OCI-M2 (cell line): Measurements from ENCODE around the gene SLC25A19.
"Not testable (repeated sequence)": the region's sequence is repeated elsewhere in the genome, so short reads cannot be mapped to it uniquely, and the experiment has no call there.

Experiments used
- DNase-seq: peaks from one replicate; lab custom pipeline; 2025; ENCODE audit not compliant: unreplicated experiment; lab: John Stamatoyannopoulos, UW

SLC25A19 gene

DNA sequence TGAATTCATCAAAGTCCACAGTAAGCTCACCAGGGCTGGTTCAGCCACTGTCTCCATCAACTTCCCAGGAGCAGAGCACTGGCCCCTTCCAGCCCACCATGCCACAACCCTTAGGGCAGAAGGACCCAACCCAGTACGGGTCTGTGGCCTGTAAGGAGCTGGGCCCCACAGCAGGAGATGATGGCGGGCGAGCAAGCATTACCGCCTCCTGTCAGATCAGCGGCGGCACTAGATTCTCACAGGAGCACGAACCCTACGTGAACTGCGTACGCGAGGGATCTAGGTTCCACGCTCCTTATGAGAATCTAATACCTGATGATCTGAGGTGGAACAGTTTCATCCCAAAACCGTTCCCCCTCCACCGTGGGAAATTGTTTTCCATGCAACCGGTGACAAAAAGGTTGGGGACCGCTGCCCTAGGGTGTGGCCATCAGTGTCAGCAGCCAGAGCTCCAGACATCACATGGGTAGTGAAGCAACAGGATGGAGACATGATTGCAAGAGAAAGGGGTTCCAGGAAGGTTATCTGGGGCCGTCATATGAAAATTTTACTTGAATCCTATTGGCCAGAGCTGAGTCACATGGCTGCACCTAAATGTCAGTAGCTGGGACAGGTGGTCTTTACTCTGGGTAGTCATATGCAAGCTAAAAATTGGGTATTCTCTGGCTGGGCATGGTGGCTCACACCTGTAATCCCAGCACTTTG, 12.4 kb upstream of the SLC25A19 start:
- DNase-seq: no peak

DNA sequence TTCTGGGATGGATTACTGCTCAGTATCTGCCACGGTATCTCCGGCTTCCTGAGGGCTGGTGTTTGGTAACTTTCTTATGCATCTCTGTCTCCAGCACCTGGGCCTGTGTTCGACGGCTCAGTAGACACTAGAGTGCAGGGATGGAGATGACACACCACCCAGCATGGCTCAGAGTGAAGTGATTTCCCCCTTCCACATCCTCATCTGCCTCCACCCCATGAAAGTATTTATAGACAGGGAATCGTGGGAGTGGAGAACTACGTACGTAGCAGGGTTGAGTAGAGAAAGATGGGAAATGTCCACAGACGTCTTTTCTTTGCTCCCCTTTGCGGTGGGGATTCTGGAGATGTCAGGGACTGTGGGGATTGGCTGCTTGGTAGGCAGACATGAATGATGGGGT, 11.8 kb upstream of the SLC25A19 start:
- no peak for DNase-seq

DNA sequence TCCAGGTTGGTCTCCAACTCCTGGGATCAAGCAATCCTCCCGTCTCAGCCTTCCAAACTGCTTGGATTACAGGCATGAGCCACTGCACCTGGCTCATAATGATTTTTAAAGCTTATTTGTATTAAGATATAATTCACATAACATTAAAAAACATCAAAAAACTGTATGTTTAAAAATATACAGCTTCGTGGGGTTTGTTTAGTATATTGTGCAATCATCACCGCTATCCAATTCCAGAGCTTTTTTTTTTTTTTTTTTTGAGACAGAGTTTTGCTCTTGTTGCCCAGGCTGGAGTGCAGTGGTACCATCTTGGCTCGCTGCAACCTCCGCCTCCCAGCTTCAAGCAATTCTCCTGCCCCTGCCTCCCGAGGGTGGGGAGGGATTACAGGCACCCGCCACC, 11.0 kb upstream of the SLC25A19 start:
- DNase-seq: no peak

DNA sequence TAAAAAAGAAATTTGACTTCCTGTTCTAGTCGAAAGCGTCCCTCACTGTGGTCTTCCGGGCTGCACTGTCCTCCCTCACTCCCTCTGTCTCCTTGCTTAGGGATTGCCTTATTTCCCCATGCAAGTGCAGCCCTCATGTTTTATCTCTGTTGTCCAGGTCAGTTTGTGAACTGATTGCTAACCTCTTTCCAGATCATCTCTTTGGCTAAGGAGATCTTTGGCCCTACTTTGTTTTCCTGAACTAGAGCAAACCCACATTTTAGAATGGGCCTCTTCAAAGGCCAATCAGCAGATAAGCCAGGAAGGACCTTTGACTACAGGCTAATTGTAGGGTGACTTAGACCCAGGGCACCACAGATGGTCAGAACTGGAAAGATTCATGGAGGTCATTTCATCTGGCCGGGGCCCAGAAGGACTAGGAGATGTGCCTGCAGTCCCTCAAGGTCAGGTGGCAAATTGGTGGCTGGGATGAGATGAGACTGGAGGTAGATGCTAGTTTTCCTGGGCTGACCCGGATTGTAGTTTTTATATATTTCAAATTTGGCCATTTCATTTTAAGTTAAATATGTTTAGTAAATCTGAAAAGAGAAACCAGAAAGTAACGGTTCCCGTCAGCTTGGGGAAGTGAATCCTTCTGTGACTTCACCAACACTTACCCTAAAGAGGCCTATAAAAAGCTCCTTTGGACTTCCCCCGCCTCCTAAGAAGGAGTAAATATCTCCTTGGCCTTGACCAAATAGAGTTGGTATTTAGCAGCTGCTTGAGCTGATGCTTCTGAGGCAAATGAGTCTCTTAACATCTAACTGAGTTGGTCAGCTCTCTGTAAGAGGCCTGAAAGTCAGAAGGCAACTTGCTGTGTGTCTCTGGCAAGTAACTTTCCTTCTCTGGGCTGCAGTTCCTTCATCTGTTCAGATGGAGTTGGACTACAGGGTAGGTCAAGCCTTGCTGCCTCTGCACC, 6.2 kb upstream of the SLC25A19 start:
- DNase-seq: no peak

DNA sequence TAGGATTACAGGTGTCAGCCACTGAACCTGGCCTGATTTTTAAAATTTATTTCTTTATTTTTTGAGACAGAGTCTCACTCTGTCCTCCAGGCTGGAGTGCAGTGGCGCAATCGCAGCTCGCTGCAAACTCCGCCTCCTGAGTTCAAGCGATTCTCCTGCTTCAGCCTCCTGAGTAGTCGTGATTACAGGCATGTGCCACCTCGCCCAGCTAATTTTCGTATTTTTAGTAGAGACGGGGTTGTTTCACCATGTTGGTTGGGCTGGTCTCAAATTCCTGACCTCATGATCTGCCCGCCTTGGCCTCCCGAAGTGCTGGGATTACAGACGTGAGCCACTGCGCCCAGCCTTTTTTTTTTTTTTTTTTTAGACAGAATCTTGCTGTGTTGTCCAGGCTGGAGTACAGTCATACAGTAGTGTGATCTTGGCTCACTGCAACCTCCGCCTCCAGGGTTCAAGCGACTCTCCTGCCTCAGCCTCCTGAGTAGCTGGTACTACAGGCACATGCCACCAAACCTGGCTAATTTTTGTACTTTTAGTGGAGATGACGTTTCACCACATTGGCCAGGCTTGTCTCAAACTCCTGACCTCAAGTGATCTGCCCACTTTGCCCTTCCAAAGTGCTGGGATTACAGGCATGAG, 3.7 kb upstream of the SLC25A19 start:
- not testable (repeated sequence) for DNase-seq

DNA sequence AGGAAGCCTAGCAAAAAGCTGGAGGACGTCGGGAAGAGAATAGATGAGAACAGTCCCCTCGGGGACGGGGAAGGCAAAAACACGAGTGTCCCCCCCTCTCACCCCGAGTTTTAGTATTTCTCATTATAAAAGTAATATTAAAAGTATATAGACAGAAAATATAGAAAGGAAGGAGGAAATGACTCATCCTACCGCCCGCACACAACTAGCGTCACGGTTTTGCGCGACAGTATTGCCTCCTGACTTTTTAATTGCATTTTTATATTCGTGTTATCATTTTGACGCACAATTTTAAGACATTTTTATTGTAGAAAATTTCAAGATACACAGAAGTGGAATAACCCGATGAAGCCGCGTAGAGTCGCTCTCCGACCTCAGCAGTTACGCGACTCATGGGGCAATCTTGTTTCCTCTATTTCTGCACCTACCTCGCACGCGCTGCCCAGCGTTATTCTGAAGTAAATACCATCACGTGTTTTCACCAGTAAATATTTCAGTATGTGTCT, 652 bp upstream of the SLC25A19 start:
- DNase-seq: no peak

DNA sequence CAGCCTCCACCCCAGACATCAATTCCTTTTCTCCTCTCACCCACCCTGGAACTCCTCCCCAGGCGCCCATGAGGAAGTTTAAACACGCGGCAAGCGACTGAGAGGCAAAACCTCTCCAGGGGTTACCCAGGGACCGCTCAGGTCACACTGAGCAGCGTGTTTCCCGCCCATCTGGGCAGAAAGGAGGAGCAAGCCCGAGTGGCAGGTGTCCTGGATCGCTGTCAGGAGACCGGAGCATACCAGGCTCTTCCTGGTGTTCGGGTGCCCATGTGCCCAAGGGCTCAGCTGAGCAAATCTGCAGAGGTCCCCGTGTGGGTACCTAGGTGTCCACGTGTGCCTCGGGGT, 491 bp downstream of the SLC25A19 start:
- DNase-seq: no peak

DNA sequence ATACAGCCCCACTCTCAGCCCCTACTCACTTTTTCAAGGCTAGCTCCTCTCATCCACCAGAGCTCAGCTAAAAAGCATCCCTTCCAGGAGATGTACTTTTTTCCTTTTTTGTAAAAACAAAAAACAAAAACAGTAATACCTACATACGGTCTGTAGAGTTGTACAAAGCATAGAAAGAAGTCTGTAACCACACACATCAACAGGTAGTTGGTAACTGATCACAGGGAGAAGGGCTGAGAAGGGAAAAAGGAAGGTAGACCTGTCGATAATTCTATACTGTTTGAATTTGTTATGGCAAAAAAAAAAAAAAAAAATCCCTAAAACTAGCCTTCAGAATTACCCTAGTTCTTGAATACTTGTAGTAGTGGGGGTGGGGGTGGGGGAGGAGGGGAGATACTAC, 874 bp downstream of the SLC25A19 start:
- DNase-seq: no peak

DNA sequence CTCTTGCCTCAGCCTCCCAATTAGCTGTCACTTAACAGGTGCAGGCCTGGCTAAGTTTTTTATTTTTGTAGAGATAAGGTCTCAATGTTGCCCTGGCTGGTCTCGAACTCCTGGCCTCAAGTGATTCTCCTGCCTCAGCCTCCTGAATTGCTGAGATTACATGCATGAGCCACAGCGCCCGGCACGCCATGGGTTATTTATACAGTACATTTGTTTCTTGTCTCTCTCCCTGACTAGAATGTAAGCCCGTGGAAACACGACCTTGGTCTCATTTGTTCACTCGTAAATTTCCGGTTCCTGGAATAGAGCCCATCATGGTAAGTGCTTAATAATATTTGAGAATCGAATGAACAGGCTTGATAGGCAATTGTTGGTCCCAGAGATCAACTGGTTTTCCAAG, 2.0 kb downstream of the SLC25A19 start:
- no peak for DNase-seq

DNA sequence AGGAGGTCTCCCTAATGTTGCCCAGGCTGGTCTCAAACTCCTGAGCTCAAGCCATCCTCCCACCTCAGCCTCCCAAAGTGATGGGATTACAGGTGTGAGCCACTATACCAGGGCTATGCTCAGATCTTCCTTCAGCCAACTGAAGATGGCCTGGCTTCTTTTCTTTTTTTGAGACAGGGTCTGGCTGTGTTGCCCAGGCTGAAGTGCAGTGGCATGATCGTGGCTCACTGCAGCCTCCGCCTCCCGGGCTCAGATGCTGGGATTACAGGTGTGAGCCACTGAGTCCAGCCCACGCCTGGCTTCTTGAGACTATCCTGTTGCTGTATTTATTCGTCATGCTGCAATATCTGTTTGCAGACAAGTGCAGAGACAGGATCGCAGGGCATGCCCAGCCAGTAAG, 4.1 kb downstream of the SLC25A19 start:
- DNase-seq: no peak

DNA sequence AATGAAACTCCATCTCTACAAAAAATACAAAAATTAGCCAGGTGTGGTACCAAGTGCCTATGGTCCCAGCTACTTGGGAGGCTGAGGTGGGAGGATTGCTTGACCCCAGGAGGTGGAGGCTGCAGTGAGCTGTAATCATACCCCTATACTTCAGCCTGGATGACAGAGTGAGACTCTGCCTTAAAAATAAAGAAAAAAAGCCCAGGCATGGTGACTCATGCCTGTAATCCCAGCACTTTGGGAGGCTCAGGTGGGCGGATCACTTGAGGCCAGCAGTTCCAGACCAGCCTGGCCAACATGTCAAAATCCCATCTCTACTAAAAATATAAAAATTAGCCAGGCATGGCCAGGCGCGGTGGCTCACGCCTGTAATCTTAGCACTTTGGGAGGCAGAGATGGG, 9.0 kb downstream of the SLC25A19 start:
- not testable (repeated sequence) for DNase-seq

DNA sequence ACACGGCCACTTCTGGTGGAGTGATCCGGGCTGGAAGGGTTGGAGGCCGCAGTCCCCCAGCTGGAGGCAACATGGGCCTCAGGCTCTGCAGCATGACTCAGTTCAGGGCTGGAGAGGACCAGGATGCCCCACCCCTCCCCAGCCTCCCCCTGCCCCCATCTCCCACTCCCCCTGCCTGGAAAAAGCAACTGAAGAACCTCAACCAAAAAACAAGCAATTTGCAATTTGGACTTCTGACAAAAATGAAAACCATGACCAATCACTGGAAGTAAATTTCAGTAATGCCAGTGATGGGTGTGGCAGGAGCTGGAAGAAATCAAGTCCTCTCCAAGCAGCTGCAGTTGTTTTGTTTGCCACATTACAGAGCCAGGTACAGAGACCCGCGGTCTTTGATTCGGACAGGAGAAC, 11.6 kb downstream of the SLC25A19 start:
- DNase-seq: no peak

DNA sequence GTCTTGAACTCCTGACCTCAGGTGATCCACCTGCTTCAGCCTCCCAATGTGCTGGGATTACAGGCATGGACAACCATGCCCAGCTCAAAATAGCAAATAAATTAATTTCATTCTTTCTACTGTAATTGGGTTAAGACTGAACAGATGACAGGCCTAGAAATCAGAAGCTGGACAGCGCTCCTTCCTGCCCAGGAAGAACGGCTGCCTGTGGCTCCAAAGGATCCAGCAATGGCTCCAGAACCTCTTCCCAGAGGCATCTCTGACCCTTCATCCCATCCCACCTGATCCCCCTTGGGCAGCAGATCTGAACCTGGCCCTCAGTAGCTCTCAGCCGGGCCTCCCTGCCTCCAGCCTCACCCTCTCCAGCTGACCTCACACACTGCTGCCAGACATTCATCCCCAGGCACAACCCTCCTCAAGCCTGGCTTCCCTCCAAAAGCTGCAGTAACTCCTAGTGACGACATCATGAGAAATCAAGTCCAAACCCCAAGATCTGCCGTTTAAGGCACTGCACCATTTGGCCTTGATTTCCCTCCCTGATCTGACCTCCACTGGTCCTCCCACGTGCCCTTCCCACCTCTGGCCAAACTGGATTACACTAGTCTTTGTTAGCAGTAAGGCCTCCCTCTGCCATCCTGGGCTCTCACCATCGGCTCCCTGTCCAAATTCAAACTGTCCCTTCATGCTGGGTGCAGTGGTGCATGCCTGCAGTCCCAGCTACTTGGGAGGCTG, 15.1 kb downstream of the SLC25A19 start:
- no peak for DNase-seq

DNA sequence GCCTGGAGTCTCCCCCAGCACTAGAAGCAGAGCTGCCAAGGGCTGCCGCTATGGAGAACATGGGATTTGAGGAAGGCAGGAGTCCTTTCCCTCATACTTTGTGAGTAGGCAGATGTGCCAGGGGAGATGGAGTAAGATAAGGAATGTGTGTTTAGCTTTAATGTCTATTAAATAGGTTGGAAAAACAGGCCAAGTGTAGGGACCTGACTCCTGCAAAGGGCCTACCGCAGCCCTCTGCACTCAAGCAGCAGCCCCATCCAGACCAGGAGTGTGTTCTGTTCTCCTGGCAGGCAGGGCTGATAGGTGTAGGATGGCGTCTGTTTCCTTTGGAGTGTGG, 16.4 kb downstream of the SLC25A19 start:
- DNase-seq: no peak

DNA sequence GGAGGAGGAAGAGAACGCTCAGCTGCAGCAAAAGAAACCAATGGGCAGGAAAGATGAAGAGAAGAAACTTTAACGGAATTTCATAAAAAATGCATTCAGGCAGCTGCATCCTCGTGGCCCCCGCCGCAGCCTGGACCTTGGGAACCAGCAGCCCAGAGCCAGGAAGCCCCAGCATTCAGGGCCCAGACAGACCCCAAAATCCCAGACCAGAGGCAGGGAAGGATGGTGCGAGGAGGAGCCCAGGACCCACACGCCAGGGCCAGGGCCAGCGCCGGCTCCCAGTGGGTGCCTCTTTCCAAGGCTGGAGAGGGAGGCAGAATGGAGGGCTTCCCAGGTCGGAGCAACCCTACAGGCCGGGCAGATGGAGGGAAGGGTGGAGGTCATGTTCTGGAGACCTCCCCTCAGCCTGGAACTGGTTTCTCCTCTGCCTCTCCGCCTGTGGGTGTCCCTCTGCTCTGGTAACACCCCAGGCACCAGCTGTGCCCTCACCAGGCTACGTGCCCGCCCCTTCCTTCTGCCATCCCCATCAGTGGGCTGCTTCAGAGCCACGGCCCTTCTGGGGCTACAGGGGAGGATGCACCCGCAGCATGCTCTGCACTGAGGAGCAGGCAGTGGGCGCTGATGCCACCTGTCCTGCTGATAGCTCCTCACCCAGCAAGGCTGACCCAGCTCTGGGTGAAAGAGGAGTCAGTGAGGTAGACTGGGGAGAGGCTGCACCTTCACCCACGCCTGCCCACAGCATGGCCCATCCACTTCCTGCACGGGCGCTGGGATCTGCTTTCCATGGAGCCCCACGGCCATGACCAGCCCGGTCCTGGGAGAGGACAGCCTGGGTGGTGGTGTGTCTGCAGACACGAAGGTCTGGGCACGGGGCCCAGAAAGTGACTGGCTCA, 17.0 kb downstream of the SLC25A19 start:
- DNase-seq: no peak

DNA sequence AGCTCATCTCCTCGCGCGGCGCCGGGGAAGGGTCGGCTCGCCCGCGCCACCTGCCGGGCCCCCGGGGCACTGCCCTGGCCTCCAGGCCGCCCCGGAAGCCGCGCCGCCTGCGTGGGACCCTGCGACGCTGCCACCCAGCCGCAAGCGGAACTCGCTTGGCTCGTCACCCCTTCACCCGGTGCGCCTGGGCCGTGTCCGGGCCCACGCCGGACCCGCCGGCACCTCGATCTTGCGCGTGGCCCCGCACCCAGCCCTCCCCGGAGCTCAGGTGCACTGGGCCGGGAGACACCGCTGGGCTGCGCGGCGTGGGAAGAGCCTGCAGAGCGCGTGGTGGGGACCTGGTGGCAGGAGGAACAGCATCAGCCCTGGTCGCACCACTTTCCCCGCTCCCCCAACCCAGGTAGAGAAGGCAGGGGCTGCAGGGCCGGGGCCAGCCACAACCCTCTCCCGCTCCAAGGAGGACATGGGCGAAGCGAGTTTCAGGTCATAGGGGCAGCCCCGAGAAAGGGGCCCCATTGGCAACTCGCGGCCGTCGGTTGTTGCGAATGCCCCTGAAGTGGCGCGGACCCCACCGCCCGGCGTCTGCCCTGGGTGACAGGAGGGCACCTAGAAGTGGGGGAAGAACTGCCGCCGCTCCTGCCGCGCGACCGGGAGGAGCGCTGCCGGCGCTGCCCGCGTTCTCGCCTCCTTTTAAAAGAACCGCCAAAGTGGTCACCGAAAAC, 17.8 kb downstream of the SLC25A19 start:
- peak; percentile 16 for DNase-seq

DNA sequence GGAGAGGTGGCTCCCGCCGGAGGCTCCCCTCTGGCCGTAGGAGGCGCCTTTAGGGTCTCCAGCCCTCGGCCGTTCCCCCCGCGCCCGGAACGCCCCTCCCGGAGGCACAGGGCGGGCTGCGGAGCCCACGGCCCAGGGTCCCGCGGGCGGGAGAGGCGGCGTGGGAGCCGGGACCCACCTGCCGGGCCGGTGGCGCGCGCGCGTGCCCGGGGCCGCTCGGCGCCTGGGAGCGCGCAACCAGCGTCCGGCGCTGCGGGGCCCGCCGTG, 18.3 kb downstream of the SLC25A19 start, which contains the start of gene MIF4GD:
Gene MIF4GD (minus strand): TSS at position 266 of the 267 bp plus-strand sequence. CDS start 1,036 bp downstream, outside the sequence.
- no peak for DNase-seq

DNA sequence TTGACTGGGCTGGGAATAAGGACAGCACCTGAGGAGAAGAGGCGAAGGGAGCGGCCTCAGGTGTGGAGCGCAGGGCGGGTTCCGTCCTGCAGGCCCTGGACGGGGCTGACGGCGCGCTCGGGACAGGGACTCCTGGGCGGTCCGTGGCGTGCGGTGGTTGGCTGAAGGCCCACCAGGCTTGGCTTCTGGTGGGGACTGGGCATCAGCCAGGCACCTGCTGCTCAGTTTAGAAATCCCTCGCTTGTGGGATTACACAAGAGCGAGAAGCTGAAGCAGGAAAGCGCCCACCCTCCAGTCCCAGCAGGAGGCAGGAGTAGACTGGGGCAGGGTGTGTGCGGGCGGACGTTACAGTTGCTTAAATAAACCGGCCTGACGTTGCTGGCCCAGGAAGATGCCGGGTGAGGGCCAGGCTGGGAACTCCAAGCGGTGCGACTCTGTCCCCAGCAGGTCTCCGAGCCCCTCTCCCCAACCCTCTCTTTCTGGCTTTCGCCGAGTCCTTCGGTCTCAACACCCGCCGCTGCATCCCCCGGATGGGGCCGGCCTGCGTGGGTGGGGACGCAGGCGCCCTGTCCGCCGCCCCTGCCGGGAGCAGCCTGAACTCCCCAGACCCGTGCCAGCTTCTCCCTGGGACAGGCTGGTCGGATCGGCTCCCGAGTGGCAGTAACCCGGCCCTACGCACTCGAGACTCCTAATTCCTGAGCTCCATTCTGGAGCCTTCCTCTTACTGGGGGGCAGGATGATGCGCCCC, 18.8 kb downstream of the SLC25A19 start:
- no peak for DNase-seq

DNA sequence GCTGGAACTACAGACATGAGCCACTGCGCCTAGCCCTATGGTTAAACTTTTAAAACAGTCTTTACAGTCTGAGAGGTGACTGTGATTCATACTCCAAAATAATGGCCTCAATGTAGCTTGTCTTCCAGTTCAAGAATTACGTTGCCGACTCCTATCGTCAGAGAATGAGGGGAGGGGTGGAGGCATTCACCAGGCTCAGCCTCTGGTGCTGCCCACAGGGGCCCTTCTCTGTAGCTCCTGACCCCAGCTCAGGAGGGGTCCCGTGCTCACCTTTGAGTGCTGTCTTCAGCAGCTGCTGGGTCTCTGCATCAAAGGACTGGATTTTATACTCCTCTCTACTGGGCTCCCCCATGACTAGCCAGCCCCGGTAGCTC, 19.4 kb downstream of the SLC25A19 start:
- DNase-seq: no peak
